GM23338 (cell line): ENCODE data around the gene NFIA.

Experiments
- CREB1 ChIP-seq: fragments of 250-450 bp; sonication (Bioruptor Pico); IDR thresholded peaks from 2 replicates; pipeline ENCODE4 v1.5.0; 2020; ENCODE audit warnings: low read depth, mild to moderate bottlenecking, moderate library complexity
- EZH2 ChIP-seq: fragments of 200-600 bp; sonication (generic); IDR thresholded peaks from one replicate; pipeline ENCODE4 v1.8.0; 2017; ENCODE audit warnings: antibody characterized with exemption, mild to moderate bottlenecking, low read depth; ENCODE audit not compliant: unreplicated experiment
- EZH2phosphoT487 ChIP-seq: fragments of 200-600 bp; sonication (generic); IDR thresholded peaks from one replicate; pipeline ENCODE4 v1.8.1; 2018; ENCODE audit warnings: antibody characterized with exemption; ENCODE audit not compliant: unreplicated experiment
- JUNB ChIP-seq: IDR thresholded peaks from one replicate; pipeline ENCODE4 v1.6.1; 2016; ENCODE audit warnings: antibody characterized with exemption; ENCODE audit not compliant: unreplicated experiment
- POLR2AphosphoS5 ChIP-seq: IDR thresholded peaks from 2 replicates; pipeline ENCODE4 v1.6.1; 2016; ENCODE audit warnings: antibody characterized with exemption, low read depth
- REST ChIP-seq: IDR thresholded peaks from one replicate; pipeline ENCODE4 v1.6.1; 2018; ENCODE audit warnings: antibody characterized with exemption; ENCODE audit not compliant: unreplicated experiment
- TF ChIP-seq, protein P1 (sequence below), 2 experiments: fragments of 200-600 bp in 1 of 2; sonication (generic) in 1 of 2; conservative IDR thresholded peaks; 2 replicates each; pipeline versions ENCODE4 v1.5.1 to v1.6.1; 2016 to 2017; ENCODE audit warnings: antibody characterized with exemption in 2 of 2, low read depth in 2 of 2, mild to moderate bottlenecking in 2 of 2, moderate library complexity in 1 of 2

DNA sequence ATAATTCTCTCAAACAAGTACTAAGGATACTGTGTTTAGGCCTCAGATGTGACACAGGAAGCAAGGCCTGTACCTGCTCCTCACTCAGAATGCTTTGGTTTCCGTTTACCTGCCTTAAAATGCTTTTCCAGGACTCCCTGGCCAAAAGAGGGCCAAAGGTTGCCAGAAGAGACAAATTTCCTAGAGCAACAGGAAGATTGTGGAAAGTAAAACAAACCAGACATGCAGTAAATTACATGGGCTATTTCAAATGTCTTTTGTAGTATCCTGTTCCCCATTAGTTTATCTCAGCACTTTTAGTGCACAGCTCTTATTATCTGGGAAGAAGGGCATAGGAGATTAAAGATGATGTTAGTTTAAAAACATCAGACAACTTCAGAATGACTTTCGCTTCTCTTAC is 280.0 kb downstream of the NFIA start:
- no peak for TF ChIP-seq POLR2AphosphoS5
- TF ChIP-seq, protein P1, sequence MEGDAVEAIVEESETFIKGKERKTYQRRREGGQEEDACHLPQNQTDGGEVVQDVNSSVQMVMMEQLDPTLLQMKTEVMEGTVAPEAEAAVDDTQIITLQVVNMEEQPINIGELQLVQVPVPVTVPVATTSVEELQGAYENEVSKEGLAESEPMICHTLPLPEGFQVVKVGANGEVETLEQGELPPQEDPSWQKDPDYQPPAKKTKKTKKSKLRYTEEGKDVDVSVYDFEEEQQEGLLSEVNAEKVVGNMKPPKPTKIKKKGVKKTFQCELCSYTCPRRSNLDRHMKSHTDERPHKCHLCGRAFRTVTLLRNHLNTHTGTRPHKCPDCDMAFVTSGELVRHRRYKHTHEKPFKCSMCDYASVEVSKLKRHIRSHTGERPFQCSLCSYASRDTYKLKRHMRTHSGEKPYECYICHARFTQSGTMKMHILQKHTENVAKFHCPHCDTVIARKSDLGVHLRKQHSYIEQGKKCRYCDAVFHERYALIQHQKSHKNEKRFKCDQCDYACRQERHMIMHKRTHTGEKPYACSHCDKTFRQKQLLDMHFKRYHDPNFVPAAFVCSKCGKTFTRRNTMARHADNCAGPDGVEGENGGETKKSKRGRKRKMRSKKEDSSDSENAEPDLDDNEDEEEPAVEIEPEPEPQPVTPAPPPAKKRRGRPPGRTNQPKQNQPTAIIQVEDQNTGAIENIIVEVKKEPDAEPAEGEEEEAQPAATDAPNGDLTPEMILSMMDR (conservative IDR thresholded peaks at IDR 0.05; ENCODE audit: low read depth in 2 of 2): no peak
- TF ChIP-seq EZH2: no peak
- TF ChIP-seq EZH2phosphoT487: no peak
- no peak for TF ChIP-seq REST
- no peak for TF ChIP-seq JUNB
- no peak for TF ChIP-seq CREB1
